DMS53 treated with DMSO at 0.1 percent for 48 hours (cell line): Measurements from ENCODE around the gene KRTAP6-3.

ENCODE experiments used
- DNase-seq: peaks from one replicate; lab custom pipeline; 2025; ENCODE audit not compliant: unreplicated experiment; lab: John Stamatoyannopoulos, UW

Gene KRTAP6-3

DNA sequence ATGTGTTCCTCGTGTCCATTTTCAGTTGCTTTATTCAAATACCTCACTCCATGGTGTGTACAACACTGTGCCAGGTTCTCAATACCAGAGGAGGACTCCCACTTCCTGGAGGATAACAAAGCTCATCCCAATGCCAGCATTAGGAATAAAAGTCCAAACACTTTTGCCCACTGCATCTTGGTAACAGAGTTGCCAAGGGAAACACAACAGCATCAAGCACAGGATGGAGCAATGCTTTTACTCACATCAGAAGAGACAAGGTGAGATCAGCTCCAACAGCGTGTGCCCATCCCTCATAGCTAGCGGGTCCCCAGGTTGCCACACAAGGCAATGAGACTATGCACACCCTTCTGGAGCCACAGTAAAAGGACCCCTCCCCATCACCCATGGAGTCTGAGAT is 31.1 kb downstream of the KRTAP6-3 start:
- DNase-seq = no peak

DNA sequence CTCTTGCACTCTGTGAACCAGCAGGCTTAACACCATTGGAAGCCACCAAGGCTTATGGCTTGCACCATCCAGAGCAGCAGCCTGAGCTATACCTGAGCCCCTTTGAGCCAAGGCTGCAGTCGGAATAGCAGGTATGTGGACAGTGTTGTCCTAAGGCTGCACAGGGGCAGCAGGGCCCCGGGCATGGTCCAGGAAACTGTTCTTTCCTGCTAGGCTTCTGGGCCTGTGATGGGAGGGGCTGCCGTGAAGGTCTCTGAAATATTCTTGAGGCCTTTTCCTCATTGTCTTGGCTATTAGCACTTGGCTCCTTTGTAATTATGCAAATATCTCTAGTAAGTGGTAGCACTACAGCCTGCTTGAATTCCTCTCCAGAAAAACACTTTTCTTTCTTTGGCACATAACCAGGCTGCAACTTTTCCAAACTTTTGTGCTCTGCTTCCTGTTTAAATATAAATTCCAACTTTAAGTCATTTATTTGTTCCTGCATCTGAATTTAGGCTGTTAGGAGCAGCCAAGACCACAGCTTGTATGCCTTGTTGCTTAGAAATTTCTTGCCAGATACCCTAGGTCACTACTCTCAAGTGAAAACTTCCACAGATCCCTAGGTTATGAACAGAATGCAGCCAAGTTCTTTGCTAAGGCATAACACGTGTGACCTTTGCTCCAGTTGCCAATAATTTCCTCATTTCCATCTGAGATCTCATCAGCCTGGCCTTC is 33.4 kb downstream of the KRTAP6-3 start:
- no peak for DNase-seq

DNA sequence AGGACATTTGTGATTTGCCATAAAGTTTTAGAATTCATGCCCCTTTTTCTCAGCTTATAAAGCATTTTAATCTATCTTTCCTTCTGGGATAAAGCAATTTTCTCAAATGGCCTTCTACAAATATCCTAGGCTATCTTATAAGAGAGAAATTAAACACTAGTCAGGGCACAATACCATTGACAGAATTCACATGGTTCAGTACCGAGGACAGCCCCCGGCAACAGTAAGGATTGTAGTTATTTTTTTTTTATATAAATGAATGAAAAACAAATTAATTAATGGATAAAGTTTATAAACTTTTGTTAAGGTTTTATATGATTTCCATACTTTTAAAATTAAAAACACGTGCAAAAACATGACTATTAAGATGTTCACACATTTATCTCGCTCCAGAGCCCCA is 35.9 kb downstream of the KRTAP6-3 start:
- no peak for DNase-seq

DNA sequence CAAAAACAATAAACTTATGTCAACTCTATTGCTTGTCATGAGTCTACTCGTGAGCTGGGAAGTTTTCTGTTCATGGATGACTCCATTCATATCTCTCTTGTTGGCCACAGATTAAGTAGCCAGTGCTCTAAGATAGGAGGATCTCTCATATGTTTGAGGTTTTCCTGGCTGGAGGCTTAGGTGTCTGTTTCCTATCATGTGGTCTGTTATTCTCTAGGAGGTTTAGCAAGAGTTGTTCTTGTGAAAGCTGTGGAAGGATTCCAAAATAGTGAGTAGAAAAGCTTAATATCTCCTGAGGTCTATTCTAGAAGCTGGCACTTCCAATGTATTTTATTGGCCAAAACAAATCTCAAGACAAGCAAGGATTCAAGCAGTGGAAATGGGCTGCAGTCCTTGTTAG is 37.0 kb downstream of the KRTAP6-3 start:
- no peak for DNase-seq

DNA sequence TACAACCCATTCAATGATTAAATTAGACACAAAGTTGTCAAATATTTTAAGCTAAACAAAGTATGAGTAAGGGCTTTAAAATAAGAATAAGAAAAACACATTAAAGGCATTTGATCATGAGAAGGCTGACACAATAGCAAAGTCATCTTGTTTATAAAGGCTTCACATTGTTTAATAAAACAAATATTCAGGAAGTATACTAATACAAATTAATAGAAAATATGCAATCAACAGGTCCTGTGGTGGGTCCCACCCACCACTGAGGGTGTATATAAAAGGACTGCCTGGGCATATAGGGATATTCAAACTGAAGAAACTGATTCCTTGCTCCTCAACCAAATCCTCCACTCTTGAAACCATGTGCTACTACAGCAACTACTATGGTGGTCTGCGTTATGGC is 42.7 kb downstream of the KRTAP6-3 start, which contains the start of gene KRTAP20-2:
TSS of gene KRTAP20-2 (plus strand) at position 301 of the 400 bp plus-strand sequence. CDS start at position 359, 58 bp downstream.
- DNase-seq = no peak

DNA sequence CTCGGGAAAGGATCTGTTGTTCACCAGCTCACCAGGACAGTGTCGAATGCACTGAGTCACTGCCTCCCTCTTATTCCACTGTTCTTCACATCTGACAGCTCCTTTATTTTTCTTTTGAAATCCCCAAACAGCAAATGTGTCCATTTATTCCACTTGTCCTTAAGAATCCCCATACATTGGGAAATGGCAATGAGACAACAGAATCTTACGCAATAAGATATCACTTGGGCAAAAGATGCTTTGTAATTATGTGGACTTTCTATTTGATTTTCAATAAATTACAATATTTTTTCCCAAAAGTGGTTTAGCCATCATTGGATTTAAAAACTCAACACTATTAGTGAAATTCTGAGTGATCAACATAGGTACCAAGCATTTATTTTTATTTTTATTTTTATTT is 46.4 kb downstream of the KRTAP6-3 start:
- DNase-seq = no peak

DNA sequence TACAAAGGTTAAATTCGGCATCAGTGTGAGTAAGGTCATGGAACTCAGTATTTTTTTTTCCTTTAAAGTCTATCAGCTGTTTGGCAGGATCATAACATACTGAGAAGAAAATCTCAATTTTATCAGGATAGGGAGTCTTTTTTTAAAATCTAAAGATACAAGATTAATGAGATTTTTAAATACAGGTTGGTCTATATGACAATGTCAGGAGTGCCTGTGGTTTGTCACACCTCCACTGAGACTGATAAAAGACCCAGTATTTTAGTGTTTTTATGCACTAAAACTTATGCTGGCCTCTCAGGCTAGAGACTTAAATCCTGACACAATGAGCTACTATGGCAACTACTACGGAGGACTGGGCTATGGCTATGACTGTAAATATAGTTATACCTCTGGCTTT is 50.3 kb downstream of the KRTAP6-3 start, which contains the start of gene KRTAP20-3:
TSS of gene KRTAP20-3 (plus strand) at position 301 of the 400 bp plus-strand sequence.
- no peak for DNase-seq
